HepG2 (cell line): Measurements from ENCODE around the gene UBE3D. TPM values are rescaled to one million over a fixed set of nuclear protein-coding genes. Genes with fewer than 3 reads are reported as not detected.

Source experiments
- ATAC-seq: fragments of 200-7000 bp; cut with Tn5 transposase; 3 replicates; pipeline ENCODE4 v1.9.1; 2020; ENCODE audit warnings: mild to moderate bottlenecking, moderate library complexity
- BruUV-seq: library from RNA; stranded (reverse); fragments of 400-500 nt; replicated peaks from 2 replicates; lab custom pipeline; 2021; lab: Mats Ljungman, UMichigan
- CTCF ChIA-PET: fragments of 300-600 bp; formaldehyde crosslinking; extraction: SDS; loops from one replicate; lab custom pipeline; 2021; ENCODE audit warnings: low total read pairs, inconsistent platforms, low intra/inter-chr PET ratio; lab: Yijun Ruan, JAX
- POLR2A ChIA-PET: fragments of 350-600 bp; sonication (Branson Sonifier 250); formaldehyde crosslinking; loops from one replicate; lab custom pipeline; 2020; ENCODE audit warnings: antibody characterized with exemption, inconsistent platforms; lab: Yijun Ruan, JAX
- DNase-seq: peaks from one replicate; pipeline ENCODE4 v3.0.0-alpha.2; 2015; ENCODE audit warnings: low spot score
- FAIRE-seq: peaks from 3 replicates; lab custom pipeline; 2011; peaks lifted over from hg19 to GRCh38; lab: Jason Lieb, UNC
- H2AFZ ChIP-seq: one replicate; pipeline ENCODE4 v1.6.1; 2011; ENCODE audit warnings: low read length, inconsistent platforms
- H3K27ac ChIP-seq: fragments of 300-600 bp; 3 replicates; pipeline ENCODE4 v1.8.0; 2011; ENCODE audit warnings: mixed run types, mild to moderate bottlenecking, mixed read lengths, low read length, inconsistent platforms; ENCODE audit not compliant: insufficient read depth; ENCODE audit errors: extremely low read length
- H3K27me3 ChIP-seq, 2 experiments: fragments of 200-600 bp in 1 of 2; 2 replicates in 1 of 2; 3 replicates in 1 of 2; pipeline versions ENCODE4 v1.6.0 to v1.8.0; 2011; ENCODE audit warnings: low read length in 2 of 2, mild to moderate bottlenecking in 2 of 2, moderate library complexity in 2 of 2, inconsistent platforms in 1 of 2; ENCODE audit not compliant: insufficient read depth in 2 of 2, control insufficient read depth in 1 of 2
- H3K36me3 ChIP-seq, 2 experiments: fragments of 200-600 bp in 1 of 2; replicated peaks in 1 of 2; 2 replicates in 1 of 2; 3 replicates in 1 of 2; pipeline versions ENCODE4 v1.5.1 to v1.8.0; 2011; ENCODE audit warnings: low read length in 2 of 2, inconsistent platforms in 1 of 2; ENCODE audit not compliant: insufficient read depth in 2 of 2, control insufficient read depth in 1 of 2
- H3K4me1 ChIP-seq: 2 replicates; pipeline ENCODE4 v1.5.1; 2012; ENCODE audit warnings: low read length, inconsistent platforms; ENCODE audit not compliant: insufficient read depth
- H3K4me2 ChIP-seq: 2 replicates; pipeline ENCODE4 v1.6.0; 2011; ENCODE audit warnings: low read depth, low read length, inconsistent platforms
- H3K4me3 ChIP-seq, 3 experiments: fragments of 200-600 bp in 1 of 3; sonication (generic), shearing (Covaris generic) in 1 of 3; replicated peaks in 1 of 3; 2 replicates each; pipeline ENCODE4 v1.5.1; 2011 to 2016; ENCODE audit warnings: low read length in 3 of 3, inconsistent platforms in 2 of 3, low read depth in 2 of 3, mild to moderate bottlenecking in 2 of 3, control low read depth in 1 of 3, mixed read lengths in 1 of 3; ENCODE audit not compliant: insufficient read depth in 1 of 3
- H3K79me2 ChIP-seq: one replicate; pipeline ENCODE4 v1.6.1; 2011; ENCODE audit warnings: low read length, inconsistent platforms; ENCODE audit not compliant: insufficient read depth
- H3K9ac ChIP-seq: 2 replicates; pipeline ENCODE4 v1.6.0; 2011; ENCODE audit warnings: mild to moderate bottlenecking, low read depth, low read length, inconsistent platforms; ENCODE audit not compliant: insufficient read depth
- H3K9me3 ChIP-seq: 2 replicates; pipeline ENCODE4 v1.5.1; 2012; ENCODE audit warnings: mild to moderate bottlenecking, low read length
- H4K20me1 ChIP-seq: 2 replicates; pipeline ENCODE4 v1.6.0; 2011; ENCODE audit warnings: inconsistent platforms, mild to moderate bottlenecking, low read length, moderate library complexity; ENCODE audit not compliant: insufficient read depth
- EEA1 ChIP-seq: sonication (generic); formaldehyde crosslinking; IDR thresholded peaks from 2 replicates; pipeline ENCODE4 v1.5.1; 2020; ENCODE audit warnings: mild to moderate bottlenecking, missing genetic modification reagents, borderline replicate concordance
- FOXM1 ChIP-seq: sonication (generic); formaldehyde crosslinking; IDR thresholded peaks from 2 replicates; pipeline ENCODE4 v1.5.0; 2020; ENCODE audit warnings: missing genetic modification reagents
- MIXL1 ChIP-seq: IDR thresholded peaks from 2 replicates; pipeline ENCODE4 v1.6.1; 2016
- MLXIP ChIP-seq: sonication (generic); formaldehyde crosslinking; IDR thresholded peaks from 2 replicates; pipeline ENCODE4 v1.9.0; 2021; ENCODE audit warnings: missing genetic modification reagents, borderline replicate concordance
- NFRKB ChIP-seq: fragments of 450-650 bp; IDR thresholded peaks from 2 replicates; pipeline ENCODE4 v1.6.1; 2017
- NR2F6 ChIP-seq, 2 experiments: IDR thresholded peaks; 2 replicates each; pipeline ENCODE4 v1.6.1; 2016; ENCODE audit warnings: antibody characterized with exemption in 1 of 2, mild to moderate bottlenecking in 1 of 2
- RBFOX2 ChIP-seq: fragments of 200-400 bp; formaldehyde crosslinking; IDR thresholded peaks from 2 replicates; pipeline ENCODE4 v1.6.1; 2017; ENCODE audit warnings: low read depth, mild to moderate bottlenecking, low read length
- RNF2 ChIP-seq: fragments of 450-650 bp; conservative IDR thresholded peaks from 2 replicates; pipeline ENCODE4 v1.6.1; 2016; ENCODE audit warnings: low read depth
- YY1 ChIP-seq: IDR thresholded peaks from 2 replicates; pipeline ENCODE4 v1.6.1; 2011; ENCODE audit warnings: low read length, low read depth, moderate library complexity, mild to moderate bottlenecking; ENCODE audit not compliant: insufficient read depth, insufficient replicate concordance
- ZFP36L2 ChIP-seq: sonication (generic); formaldehyde crosslinking; IDR thresholded peaks from 2 replicates; pipeline ENCODE4 v1.4.0; 2020; ENCODE audit warnings: missing genetic modification reagents
- ZFP37 ChIP-seq: sonication (generic); formaldehyde crosslinking; IDR thresholded peaks from 2 replicates; pipeline ENCODE4 v1.4.0; 2020; ENCODE audit warnings: missing genetic modification reagents, borderline replicate concordance
- ZNF646 ChIP-seq: sonication (generic); formaldehyde crosslinking; IDR thresholded peaks from 2 replicates; pipeline ENCODE4 v1.9.0; 2021; ENCODE audit warnings: mild to moderate bottlenecking, missing genetic modification reagents
- ZNF709 ChIP-seq: sonication (generic); formaldehyde crosslinking; IDR thresholded peaks from 2 replicates; pipeline ENCODE4 v1.5.0; 2020; ENCODE audit warnings: mild to moderate bottlenecking, missing genetic modification reagents
- WGBS: methylation state at CpG from one replicate; pipeline ENCODE4 v1.1.6; 2017; ENCODE audit warnings: low lambda C conversion rate; 5-methylcytosine and 5-hydroxymethylcytosine counted together
- in situ Hi-C: cut with HindIII; loops from 2 replicates; pipeline ENCODE4 v1.10.0; 2017; ENCODE audit warnings: low pct_unique_long_range_greater_than_20kb; ENCODE audit not compliant: extremely low pct_ligation_motif_present
- intact Hi-C: fragments of 100-400 bp; cut with micrococcal nuclease; formaldehyde crosslinking; loops from one replicate; pipeline ENCODE4 v1.10.0; 2022; ENCODE audit not compliant: unreplicated experiment
- polyA plus RNA-seq, 8 experiments: library from polyadenylated mRNA; depleted of rRNA in 3 of 8; stranded (reverse) in 7 of 8; unstranded in 1 of 8; fragments of >200 nt; fragmentation: Illumina TruSeq in 4 of 8; extraction: Trizol in 4 of 8; gene quantifications; 2 replicates each; pipeline versions ENCODE4 v1.2.1 to v1.2.3, GENCODE V29; 2011 to 2016; ENCODE audit warnings: low read depth in 4 of 8, missing spikeins in 1 of 8, mixed read lengths in 1 of 8; ENCODE audit not compliant: insufficient read depth in 1 of 8
- total RNA-seq, 5 experiments: library from RNA; depleted of rRNA; stranded (reverse); fragments of >200 nt; fragmentation: Illumina TruSeq; extraction: Trizol; gene quantifications; 2 replicates each; pipeline ENCODE4 v1.2.3, GENCODE V29; 2016; ENCODE audit warnings: low read depth in 1 of 5

Gene UBE3D
- total and polyA plus RNA-seq, 2 of the 13 experiments (the other 11 are each of a cell fraction or from before 2014, with no cell fraction given): 5.1 to 11.4 TPM

GRCh38 chr6:83073615-83074014 lies 8.0 kb upstream of the UBE3D start:
- 100% methylated on average over 1 of the region's 1 CpG for WGBS
- no peaks in the 10 kb centered on the region for H3K36me3 ChIP-seq
- H3K9me3 ChIP-seq: no peaks in the 10 kb centered on the region
- H3K4me2 ChIP-seq: no peak overlapping the region
- no peak overlapping the region for H3K4me3 ChIP-seq
- H3K9ac ChIP-seq: no peak overlapping the region
- ChIA-PET POLR2A (no interaction called here), CTCF (no interaction called here)
- no peaks in the 10 kb centered on the region for H3K27me3 ChIP-seq
- ATAC-seq (no peak), DNase-seq (no peak), FAIRE-seq (no peak)
- peaks cover 13% of the 10 kb centered on the region for H3K4me1 ChIP-seq
- no peaks in the 10 kb centered on the region for H4K20me1 ChIP-seq
- H3K27ac ChIP-seq: no peak overlapping the region
- in situ Hi-C loops (loop anchor here (25.0 kb wide), 1 partner anchor 486 kb away; no protein-coding TSS in a partner anchor), intact Hi-C loops (no loop called here)
- H3K79me2 ChIP-seq: peaks cover 18% of the 10 kb centered on the region
- BruUV-seq: no TSS peak
- H2AFZ ChIP-seq: no peak overlapping the region
- TF ChIP-seq MIXL1 (CRISPR knock-in tag): no peak
- no peak for TF ChIP-seq NFRKB
- no peak for TF ChIP-seq ZNF646
- TF ChIP-seq ZFP37 (CRISPR knock-in tag): no peak
- no peak for TF ChIP-seq ZNF709 (CRISPR knock-in tag)
- TF ChIP-seq YY1: no peak
- no peak for TF ChIP-seq EEA1 (CRISPR knock-in tag)
- TF ChIP-seq ZFP36L2 (CRISPR knock-in tag): no peak
- no peak for TF ChIP-seq RBFOX2
- TF ChIP-seq RNF2: no peak
- no peak for TF ChIP-seq MLXIP
- no peak for TF ChIP-seq FOXM1
- TF ChIP-seq NR2F6 (IDR thresholded peaks at IDR 0.05): no peak
- TF ChIP-seq NR2F6 (CRISPR knock-in tag; IDR thresholded peaks at IDR 0.05): no peak
